Activated naive CD4-positive, alpha-beta T cell treated with anti-CD3 and anti-CD28 coated beads, Interleukin-2, amount 10 ng/mL, durations not matched to agents 5 hours and 36 hours (primary cell): ENCODE results near the gene SLCO2B1. TPM values are rescaled to one million over a fixed set of nuclear protein-coding genes. Genes with fewer than 3 reads are reported as not detected.

ENCODE experiments used
- total RNA-seq, 2 experiments: library from RNA; stranded (reverse); gene quantifications; one replicate each; pipeline ENCODE4 v1.2.3, GENCODE V29; 2021

Gene SLCO2B1
- under 1 TPM in 1 of 2 experiments, not detected in 1; 0.08 TPM for total RNA-seq

GRCh38 chr11:75150879-75151278 is at the start of gene SLCO2B1:
TSS of gene SLCO2B1 (plus strand) at chr11:75151107. CDS start at chr11:75151382, 275 bp downstream.

GRCh38 chr11:75240311-75241035 is 89.6 kb downstream of the SLCO2B1 start, which contains the start of gene TPBGL:
TSS of gene TPBGL (plus strand) at chr11:75240774. CDS start at chr11:75241050, 276 bp downstream.

Other genes starting within 250 kb of the SLCO2B1 start
- 1 to 10 TPM; 7.3 to 7.9 TPM for gene XRRA1, start 202.0 kb upstream of the SLCO2B1 start, total RNA-seq
- gene SPCS2, start 201.8 kb upstream of the SLCO2B1 start, total RNA-seq: 100 to 1,000 TPM; 142 to 170 TPM
- gene NEU3, start 162.2 kb upstream of the SLCO2B1 start, total RNA-seq: 10 to 100 TPM; 11.2 to 12.3 TPM
- not detected for gene OR2AT4, start 54.2 kb upstream of the SLCO2B1 start, total RNA-seq
- gene TPBGL, start 89.7 kb downstream of the SLCO2B1 start, total RNA-seq: under 1 TPM; 0.25 to 0.41 TPM
- gene ARRB1, start 200.6 kb downstream of the SLCO2B1 start, total RNA-seq: 10 to 100 TPM; 18.6 to 19.7 TPM
- 1,000 to 10,000 TPM; 3,872 to 4,029 TPM for gene RPS3, start 248.4 kb downstream of the SLCO2B1 start, total RNA-seq